NB4 (cell line): ENCODE data around the gene TFCP2.
A peak's percentile ranks its signal among the peaks of the same experiment; 100 is the strongest.

Experiments
- DNase-seq: peaks from one replicate; pipeline ENCODE4 v3.0.0; 2010; ENCODE audit warnings: low read depth
- H3K4me3 ChIP-seq: one replicate; pipeline ENCODE4 v1.5.1; 2011; ENCODE audit warnings: mild to moderate bottlenecking, low read depth, low read length, moderate library complexity
- CTCF ChIP-seq: IDR thresholded peaks from one replicate; pipeline ENCODE4 v1.5.1; 2012; ENCODE audit warnings: low read depth, low read length
- MAX ChIP-seq: IDR thresholded peaks from 2 replicates; pipeline ENCODE4 v1.6.1; 2011; ENCODE audit warnings: low read depth, low read length
- MYC ChIP-seq: IDR thresholded peaks from 2 replicates; pipeline ENCODE4 v1.6.1; 2011; ENCODE audit warnings: low read depth, low read length
- POLR2A ChIP-seq: IDR thresholded peaks from 2 replicates; pipeline ENCODE4 v1.6.1; 2011; ENCODE audit warnings: mild to moderate bottlenecking; ENCODE audit not compliant: insufficient read length; ENCODE audit errors: extremely low read depth

The TFCP2 gene

GRCh38 chr12:51150777-51151176 is 22.2 kb downstream of the TFCP2 start:
- no peak overlapping the region for H3K4me3 ChIP-seq
- TF ChIP-seq MYC (no peak), MAX (no peak), POLR2A (no peak), CTCF (no peak)

DNA sequence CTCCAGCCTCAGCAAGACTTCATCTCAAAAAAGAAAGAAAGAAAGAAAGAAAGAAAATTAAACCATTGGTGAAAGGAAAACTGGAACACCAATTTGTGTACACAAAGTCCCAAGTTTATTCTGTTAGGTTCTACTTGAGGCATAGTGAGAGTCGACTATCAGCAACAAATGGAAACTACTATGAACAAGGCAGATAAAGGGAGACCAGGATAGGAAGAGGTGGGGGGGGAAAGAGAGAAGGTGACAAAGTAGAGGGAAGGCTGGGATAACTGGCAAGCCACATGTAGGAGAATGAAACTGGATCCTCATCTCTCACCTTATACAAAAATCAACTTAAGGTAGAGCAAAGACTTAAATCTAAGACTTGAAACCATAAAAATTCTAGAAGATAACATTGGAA is 25.6 kb downstream of the TFCP2 start:
- no peak for TF ChIP-seq CTCF
- no peak overlapping the region for H3K4me3 ChIP-seq
- DNase-seq = no peak

More at GRCh38 chr12:51150777-51151176, 22.2 kb downstream of the TFCP2 start:
- DNase-seq = no peak

DNA sequence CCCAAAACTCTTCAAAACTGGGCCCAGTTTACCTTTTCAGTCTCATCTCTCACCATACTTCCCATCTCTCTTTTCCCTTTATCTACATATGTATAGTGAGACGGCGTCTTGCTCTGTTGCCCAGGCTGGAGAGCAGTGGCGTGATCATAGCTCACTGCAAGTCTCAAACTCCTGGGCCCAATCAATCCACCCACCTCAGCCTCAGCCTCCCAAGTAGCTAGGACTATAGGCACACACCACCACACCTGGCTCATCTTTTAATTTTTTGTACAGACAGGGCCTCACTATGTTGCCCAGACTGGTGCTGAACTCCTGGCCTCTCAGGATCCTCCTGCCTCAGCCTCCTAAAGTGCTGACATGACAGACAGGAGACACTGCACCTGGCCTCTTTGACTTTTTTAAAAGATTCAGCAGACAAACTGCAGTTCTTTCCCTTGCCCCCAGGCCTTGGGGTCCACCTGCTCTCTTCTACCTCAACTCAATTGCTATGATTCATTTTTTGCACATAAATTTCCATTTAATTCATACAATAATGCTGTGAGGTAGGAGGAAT is 33.6 kb downstream of the TFCP2 start:
- no peak for DNase-seq
- TF ChIP-seq POLR2A = no peak
- no peak for TF ChIP-seq MAX
- no peak for TF ChIP-seq CTCF
- TF ChIP-seq MYC = no peak
- H3K4me3 ChIP-seq = no peak overlapping the region

GRCh38 chr12:51132693-51133092 is 40.2 kb downstream of the TFCP2 start:
- peak; percentile 42 for DNase-seq
- no peak overlapping the region for H3K4me3 ChIP-seq
- TF ChIP-seq POLR2A (no peak), MYC (no peak), CTCF (no peak), MAX (no peak)

DNA sequence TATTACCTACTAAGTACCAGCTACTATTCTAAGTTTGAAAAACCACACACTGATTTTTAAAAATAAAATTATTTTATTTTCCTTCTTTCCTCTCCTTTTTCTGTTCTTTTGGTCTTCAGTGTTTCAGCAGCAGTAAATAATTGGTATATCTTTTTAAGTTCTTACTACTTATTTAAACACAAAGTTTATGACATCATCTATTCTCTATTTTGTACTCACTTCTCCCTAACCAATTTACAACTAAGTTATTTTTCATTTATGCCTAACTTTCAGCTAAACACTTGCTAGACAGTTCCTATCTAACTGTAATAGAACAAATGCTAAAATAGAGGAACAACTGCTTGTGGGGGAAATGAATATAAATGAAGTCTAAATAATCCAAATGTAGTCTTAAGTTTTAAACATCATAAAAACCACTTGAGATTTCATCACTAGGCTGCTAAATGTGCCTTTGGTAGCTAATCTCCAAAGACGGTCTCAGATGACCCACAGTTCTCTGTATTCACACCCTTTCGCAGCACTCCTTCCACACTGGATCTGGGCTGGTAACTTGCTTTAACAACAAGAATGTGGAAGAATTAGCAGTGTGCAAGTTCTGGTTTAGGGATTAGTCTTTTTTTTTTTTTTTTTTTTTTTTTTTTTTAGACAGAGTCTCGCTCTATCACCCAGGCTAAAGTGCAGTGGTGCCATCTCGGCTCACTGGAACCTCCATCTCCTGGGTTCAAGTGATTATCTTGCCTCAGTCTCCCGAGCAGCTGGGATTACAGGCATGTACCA is 41.0 kb downstream of the TFCP2 start:
- no peak for DNase-seq
- no peak overlapping the region for H3K4me3 ChIP-seq
- TF ChIP-seq POLR2A = no peak
- no peak for TF ChIP-seq CTCF
- TF ChIP-seq MAX = no peak
- TF ChIP-seq MYC = no peak

GRCh38 chr12:51128919-51129318 is 44.0 kb downstream of the TFCP2 start:
- no peak for DNase-seq
- no peak overlapping the region for H3K4me3 ChIP-seq
- TF ChIP-seq POLR2A = no peak
- no peak for TF ChIP-seq MAX
- no peak for TF ChIP-seq CTCF
- no peak for TF ChIP-seq MYC
